Measurements from ENCODE around the gene RDH5. TPM values are rescaled to one million over a fixed set of nuclear protein-coding genes. Genes with fewer than 3 reads are reported as not detected.

The RDH5 gene
- total and polyA plus RNA-seq, 4 donors: 3.1 to 5.4 (median 3.9) TPM

GRCh38 chr12:55687746-55688145 lies 32.4 kb upstream of the RDH5 start:
- ATAC-seq (ENCODE audit: insufficient read depth, low FRiP score) (no peak), DNase-seq (no peak)
- no peaks in the 10 kb centered on the region for H3K27me3 ChIP-seq (ENCODE audit: control insufficient read depth in 3 of 3, insufficient read depth in 3 of 3, low read length in 2 of 3)
- no peak overlapping the region for H3K9ac ChIP-seq (ENCODE audit: insufficient read depth in 1 of 2, low read length in 2 of 2)
- H3K4me1 ChIP-seq (ENCODE audit: control insufficient read depth in 5 of 5, insufficient read depth in 5 of 5, low read length in 5 of 5): no peaks in the 10 kb centered on the region
- H3K4me3 ChIP-seq: no peak overlapping the region
- no peak overlapping the region for H3K27ac ChIP-seq (ENCODE audit: low read depth in 1 of 2, low read length in 1 of 2)
- H3K36me3 ChIP-seq (ENCODE audit: control insufficient read depth in 4 of 4, insufficient read depth in 4 of 4, low read length in 4 of 4): peaks cover 0 to 5% (median 0%) of the 10 kb centered on the region in 4 donors
- TF ChIP-seq CTCF (IDR thresholded peaks at IDR 0.05; ENCODE audit: control extremely low read depth, extremely low read depth): no peak
- H3K9me3 ChIP-seq (ENCODE audit: control insufficient read depth in 4 of 4, insufficient read depth in 3 of 4, low read length in 3 of 4): no peaks in the 10 kb centered on the region

- no peak for TF ChIP-seq CTCF (IDR thresholded peaks at IDR 0.05; ENCODE audit: control extremely low read depth, extremely low read depth)
- Histone ChIP-seq H3K9me3 (ENCODE audit: control insufficient read depth in 4 of 4, insufficient read depth in 3 of 4, low read length in 3 of 4) (no peaks in the 10 kb centered on the region), H3K9ac (ENCODE audit: insufficient read depth in 1 of 2, low read length in 2 of 2) (no peak overlapping the region), H3K27ac (ENCODE audit: low read depth in 1 of 2, low read length in 1 of 2) (no peak overlapping the region), H3K4me3 (no peak overlapping the region), H3K4me1 (ENCODE audit: control insufficient read depth in 5 of 5, insufficient read depth in 5 of 5, low read length in 5 of 5) (no peaks in the 10 kb centered on the region), H3K36me3 (ENCODE audit: control insufficient read depth in 4 of 4, insufficient read depth in 4 of 4, low read length in 4 of 4) (peaks cover 0 to 5% (median 0%) of the 10 kb centered on the region in 4 donors), H3K27me3 (ENCODE audit: control insufficient read depth in 3 of 3, insufficient read depth in 3 of 3, low read length in 2 of 3) (no peaks in the 10 kb centered on the region)
- 86 to 93% methylated on average over 16 of the region's 16 CpGs for WGBS, 2 donors
- ATAC-seq (ENCODE audit: insufficient read depth, low FRiP score) (no peak), DNase-seq (no peak)
Observed at GRCh38 chr12:55688716-55689655, 31.2 kb upstream of the RDH5 start.

- Histone ChIP-seq H3K9ac (ENCODE audit: insufficient read depth in 1 of 2, low read length in 2 of 2) (no peak overlapping the region), H3K27me3 (ENCODE audit: control insufficient read depth in 3 of 3, insufficient read depth in 3 of 3, low read length in 2 of 3) (no peaks in the 10 kb centered on the region), H3K4me3 (no peak overlapping the region), H3K9me3 (ENCODE audit: control insufficient read depth in 4 of 4, insufficient read depth in 3 of 4, low read length in 3 of 4) (no peaks in the 10 kb centered on the region), H3K4me1 (ENCODE audit: control insufficient read depth in 5 of 5, insufficient read depth in 5 of 5, low read length in 5 of 5) (no peaks in the 10 kb centered on the region), H3K36me3 (ENCODE audit: control insufficient read depth in 4 of 4, insufficient read depth in 4 of 4, low read length in 4 of 4) (peaks cover 0 to 5% (median under 1%) of the 10 kb centered on the region in 4 donors), H3K27ac (ENCODE audit: low read depth in 1 of 2, low read length in 1 of 2) (no peak overlapping the region)
- TF ChIP-seq CTCF (IDR thresholded peaks at IDR 0.05; ENCODE audit: control extremely low read depth, extremely low read depth): no peak
- no peak for ATAC-seq (ENCODE audit: insufficient read depth, low FRiP score)
- WGBS, 2 donors: 95% methylated on average over 12 of the region's 12 CpGs
- no peak for DNase-seq
Observed at GRCh38 chr12:55692631-55693322, 27.4 kb upstream of the RDH5 start.
